Osteocyte (in vitro differentiated cells): ENCODE measurements around the gene RBM42. TPM values are rescaled to one million over a fixed set of nuclear protein-coding genes. Genes with fewer than 3 reads are reported as not detected.

Source experiments
- DNase-seq: peaks from one replicate; pipeline ENCODE4 v3.0.0; 2021; ENCODE audit warnings: mixed read lengths; ENCODE audit not compliant: unreplicated experiment; ENCODE audit errors: extremely low spot score
- H3K27ac Mint-ChIP-seq: one replicate; pipeline ENCODE4 v1.8.0; 2021; ENCODE audit warnings: mild to moderate bottlenecking, mixed read lengths; ENCODE audit not compliant: unreplicated experiment
- H3K27me3 Mint-ChIP-seq: one replicate; pipeline ENCODE4 v1.8.0; 2021; ENCODE audit warnings: mixed read lengths; ENCODE audit not compliant: unreplicated experiment
- H3K36me3 Mint-ChIP-seq: one replicate; pipeline ENCODE4 v1.8.0; 2021; ENCODE audit warnings: mixed read lengths; ENCODE audit not compliant: unreplicated experiment
- H3K4me1 Mint-ChIP-seq: one replicate; pipeline ENCODE4 v1.8.0; 2021; ENCODE audit warnings: mixed read lengths; ENCODE audit not compliant: unreplicated experiment
- H3K4me3 Mint-ChIP-seq: one replicate; pipeline ENCODE4 v1.8.0; 2021; ENCODE audit warnings: mild to moderate bottlenecking, moderate library complexity, mixed read lengths; ENCODE audit not compliant: unreplicated experiment
- H3K9me3 Mint-ChIP-seq: one replicate; pipeline ENCODE4 v1.8.0; 2021; ENCODE audit warnings: mixed read lengths; ENCODE audit not compliant: unreplicated experiment
- total RNA-seq: library from RNA; stranded (reverse); gene quantifications from 2 replicates; pipeline ENCODE4 v1.2.1, GENCODE V29; 2021
- TF ChIP-seq, protein P1 (sequence below): fragments of 200-600 bp; sonication (generic); IDR thresholded peaks from 2 replicates; pipeline ENCODE4 v1.5.0; 2021; ENCODE audit warnings: antibody characterized with exemption, mild to moderate bottlenecking, moderate library complexity

Gene RBM42
- total RNA-seq, 1 donor from 2014 or later, result 95.3 TPM

DNA sequence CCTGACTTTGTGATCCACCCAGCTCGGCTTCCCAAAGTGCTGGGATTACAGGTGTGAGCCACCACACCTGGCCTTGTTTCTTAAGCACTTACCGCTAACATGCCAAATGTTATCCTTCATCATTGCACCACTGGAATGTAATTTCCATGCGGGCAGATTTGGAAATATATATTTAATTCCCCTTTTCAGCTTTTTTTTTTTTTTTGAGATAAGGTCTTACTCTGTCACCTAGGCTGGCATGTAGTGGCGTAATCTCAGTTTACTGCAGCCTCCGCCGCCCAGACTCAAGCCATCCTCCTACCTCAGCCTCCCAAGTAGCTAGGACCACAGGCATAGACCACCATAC, 33.1 kb downstream of the RBM42 start:
- DNase-seq, result no peak
- Mint-ChIP-seq H3K4me1 (no peaks in the 10 kb centered on the region), H3K36me3 (peaks cover 28% of the 10 kb centered on the region), H3K4me3 (no peak overlapping the region), H3K9me3 (no peaks in the 10 kb centered on the region), H3K27me3 (no peaks in the 10 kb centered on the region), H3K27ac (no peak overlapping the region)
- TF ChIP-seq, protein P1, sequence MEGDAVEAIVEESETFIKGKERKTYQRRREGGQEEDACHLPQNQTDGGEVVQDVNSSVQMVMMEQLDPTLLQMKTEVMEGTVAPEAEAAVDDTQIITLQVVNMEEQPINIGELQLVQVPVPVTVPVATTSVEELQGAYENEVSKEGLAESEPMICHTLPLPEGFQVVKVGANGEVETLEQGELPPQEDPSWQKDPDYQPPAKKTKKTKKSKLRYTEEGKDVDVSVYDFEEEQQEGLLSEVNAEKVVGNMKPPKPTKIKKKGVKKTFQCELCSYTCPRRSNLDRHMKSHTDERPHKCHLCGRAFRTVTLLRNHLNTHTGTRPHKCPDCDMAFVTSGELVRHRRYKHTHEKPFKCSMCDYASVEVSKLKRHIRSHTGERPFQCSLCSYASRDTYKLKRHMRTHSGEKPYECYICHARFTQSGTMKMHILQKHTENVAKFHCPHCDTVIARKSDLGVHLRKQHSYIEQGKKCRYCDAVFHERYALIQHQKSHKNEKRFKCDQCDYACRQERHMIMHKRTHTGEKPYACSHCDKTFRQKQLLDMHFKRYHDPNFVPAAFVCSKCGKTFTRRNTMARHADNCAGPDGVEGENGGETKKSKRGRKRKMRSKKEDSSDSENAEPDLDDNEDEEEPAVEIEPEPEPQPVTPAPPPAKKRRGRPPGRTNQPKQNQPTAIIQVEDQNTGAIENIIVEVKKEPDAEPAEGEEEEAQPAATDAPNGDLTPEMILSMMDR, result no peak

DNA sequence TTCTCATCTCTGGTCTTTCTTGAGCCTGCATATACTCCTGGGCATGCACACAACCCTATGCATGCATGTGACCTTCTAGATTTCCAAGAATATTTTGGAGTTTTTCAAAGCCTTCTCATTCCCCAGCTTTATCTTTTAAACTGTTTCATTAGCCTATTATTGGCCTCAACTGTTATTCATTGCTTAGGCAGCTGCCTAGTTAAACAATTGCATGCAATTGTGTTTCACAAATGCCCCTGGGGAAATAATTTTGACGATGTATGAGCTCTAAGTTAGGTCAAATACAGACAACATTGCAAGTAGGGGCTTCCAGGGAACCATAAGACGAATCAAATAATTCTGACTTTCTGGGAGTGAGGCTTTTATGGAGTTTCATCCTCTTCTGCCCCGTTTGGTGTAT, 35.1 kb downstream of the RBM42 start:
- no peak for DNase-seq
- peaks cover 16% of the 10 kb centered on the region for H3K36me3 Mint-ChIP-seq
- TF ChIP-seq, protein P1, result no peak
- H3K27ac Mint-ChIP-seq, result no peak overlapping the region
- no peak overlapping the region for H3K4me3 Mint-ChIP-seq
- no peaks in the 10 kb centered on the region for H3K9me3 Mint-ChIP-seq
- H3K27me3 Mint-ChIP-seq, result peaks cover 2% of the 10 kb centered on the region
- no peaks in the 10 kb centered on the region for H3K4me1 Mint-ChIP-seq

DNA sequence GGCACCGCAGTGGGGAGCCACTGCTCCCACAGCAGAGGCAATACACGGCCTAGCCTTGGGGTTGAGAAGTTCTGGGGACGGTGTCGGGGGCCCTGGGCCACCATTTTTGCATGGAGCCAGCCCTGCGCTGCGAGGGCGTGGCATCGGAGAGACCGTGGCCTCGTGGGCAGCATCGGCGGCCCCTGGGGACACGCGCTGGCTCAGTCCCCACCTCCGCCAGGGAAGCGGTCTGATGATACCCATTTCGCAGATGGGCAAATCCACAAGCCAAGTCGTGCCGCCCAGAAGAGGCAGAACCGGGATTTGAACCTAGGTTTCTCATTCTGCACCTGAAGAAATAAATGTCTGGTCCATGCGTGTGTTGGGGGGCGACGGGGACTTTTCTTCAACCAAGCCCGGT, 36.3 kb downstream of the RBM42 start:
- H3K4me3 Mint-ChIP-seq, result no peak overlapping the region
- H3K36me3 Mint-ChIP-seq, result peaks cover 13% of the 10 kb centered on the region
- no peak overlapping the region for H3K27ac Mint-ChIP-seq
- no peaks in the 10 kb centered on the region for H3K4me1 Mint-ChIP-seq
- H3K9me3 Mint-ChIP-seq, result no peaks in the 10 kb centered on the region
- DNase-seq, result no peak
- peaks cover 8% of the 10 kb centered on the region for H3K27me3 Mint-ChIP-seq
- TF ChIP-seq, protein P1, result no peak

DNA sequence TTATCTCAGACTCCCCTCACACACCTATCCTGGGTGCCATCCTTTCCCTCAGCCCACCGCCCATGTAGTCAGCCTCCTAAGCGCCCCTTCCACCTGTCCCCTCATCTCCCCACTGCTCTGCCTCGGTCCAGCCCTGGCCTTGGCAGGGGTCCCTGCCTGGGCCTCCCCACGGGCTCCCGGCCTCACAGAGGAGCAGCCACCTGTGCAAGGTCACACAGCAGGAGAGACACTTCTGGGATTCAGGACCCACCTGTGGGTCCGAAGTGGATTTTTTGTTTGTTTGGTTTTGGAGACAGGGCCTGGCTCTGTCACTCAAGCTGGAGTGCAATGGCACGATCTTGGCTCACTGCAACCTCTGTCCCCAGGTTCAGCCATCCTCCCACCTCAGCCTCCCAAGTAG, 36.8 kb downstream of the RBM42 start:
- no peaks in the 10 kb centered on the region for H3K4me1 Mint-ChIP-seq
- DNase-seq, result no peak
- H3K27me3 Mint-ChIP-seq, result peaks cover 9% of the 10 kb centered on the region
- H3K9me3 Mint-ChIP-seq, result no peaks in the 10 kb centered on the region
- TF ChIP-seq, protein P1, result no peak
- H3K27ac Mint-ChIP-seq, result no peak overlapping the region
- H3K4me3 Mint-ChIP-seq, result no peak overlapping the region
- peaks cover 13% of the 10 kb centered on the region for H3K36me3 Mint-ChIP-seq

DNA sequence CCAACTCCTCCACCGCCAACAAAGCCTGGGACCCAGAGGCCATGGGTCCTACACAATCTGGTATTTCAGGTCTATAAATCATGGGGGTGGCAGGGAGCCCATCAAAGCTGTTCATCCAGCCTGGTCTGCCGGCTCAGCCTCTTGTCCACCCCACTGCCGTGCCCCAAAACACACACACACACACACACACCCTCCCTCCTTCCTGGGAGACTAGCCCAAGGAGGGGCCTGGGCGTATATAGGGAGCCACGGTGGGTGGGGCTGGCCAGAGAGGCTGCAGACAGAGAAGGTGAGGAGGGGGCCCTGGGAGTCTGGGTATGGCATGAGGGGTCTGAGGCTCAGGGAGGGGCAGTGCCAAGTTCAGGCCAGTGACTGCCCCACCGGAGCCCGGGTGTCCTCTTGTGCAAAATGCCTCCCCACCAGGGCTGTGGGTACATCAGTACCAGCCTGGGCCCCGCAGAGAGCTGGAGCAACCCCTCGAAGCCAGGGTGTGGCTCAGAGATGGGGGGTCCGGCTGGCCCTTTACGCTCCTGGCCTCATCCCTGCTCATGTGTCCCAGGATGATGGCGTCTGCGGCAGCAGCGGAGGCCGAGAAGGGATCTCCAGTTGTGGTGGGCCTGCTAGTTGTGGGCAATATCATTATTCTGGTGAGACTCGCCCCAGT, 37.5 kb downstream of the RBM42 start, which contains the start of gene UPK1A:
UPK1A (plus strand) TSS at position 267 of the 663 bp plus-strand sequence; CDS start at position 563, 296 bp downstream.
- H3K27ac Mint-ChIP-seq, result no peak within 1 kb of the TSS
- no peak within 1 kb of the TSS for H3K4me3 Mint-ChIP-seq
- DNase-seq, result no peak
- peaks cover 11% of the 10 kb centered on the region for H3K36me3 Mint-ChIP-seq
- no peaks in the 10 kb centered on the region for H3K9me3 Mint-ChIP-seq
- H3K27me3 Mint-ChIP-seq, result peaks cover 11% of the 10 kb centered on the region
- TF ChIP-seq, protein P1, result no peak
- no peaks in the 10 kb centered on the region for H3K4me1 Mint-ChIP-seq
